HPDE6-E6E7 (cell line): Measurements from ENCODE around the gene ARV1.
"Not testable (repeated sequence)": the region's sequence is repeated elsewhere in the genome, so short reads cannot be mapped to it uniquely, and the experiment has no call there.

Source experiments
- DNase-seq: peaks from one replicate; pipeline ENCODE4 v3.0.0; 2011; ENCODE audit warnings: missing footprints; ENCODE audit errors: extremely low spot score

The ARV1 gene

DNA sequence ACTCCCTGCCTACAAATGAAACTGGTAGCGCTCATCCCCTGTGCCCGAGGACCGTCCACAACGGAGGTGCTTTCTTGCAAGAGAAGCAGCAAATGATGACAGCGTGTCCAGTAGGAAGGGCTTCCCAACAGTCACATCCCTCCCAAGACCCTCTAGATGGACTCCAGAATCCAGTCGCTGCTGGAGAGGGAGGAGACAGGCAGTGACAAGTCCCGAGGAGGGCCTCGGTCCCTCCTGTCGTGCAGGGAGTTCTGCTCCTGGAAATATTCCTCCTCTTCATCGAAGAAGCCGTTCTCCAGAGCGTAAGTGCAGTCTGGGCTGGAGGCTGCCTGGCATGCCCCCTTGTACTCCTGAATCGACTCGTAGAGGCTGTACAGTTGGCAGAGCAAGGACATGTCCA lies 40.8 kb downstream of the ARV1 start:
- DNase-seq = no peak

DNA sequence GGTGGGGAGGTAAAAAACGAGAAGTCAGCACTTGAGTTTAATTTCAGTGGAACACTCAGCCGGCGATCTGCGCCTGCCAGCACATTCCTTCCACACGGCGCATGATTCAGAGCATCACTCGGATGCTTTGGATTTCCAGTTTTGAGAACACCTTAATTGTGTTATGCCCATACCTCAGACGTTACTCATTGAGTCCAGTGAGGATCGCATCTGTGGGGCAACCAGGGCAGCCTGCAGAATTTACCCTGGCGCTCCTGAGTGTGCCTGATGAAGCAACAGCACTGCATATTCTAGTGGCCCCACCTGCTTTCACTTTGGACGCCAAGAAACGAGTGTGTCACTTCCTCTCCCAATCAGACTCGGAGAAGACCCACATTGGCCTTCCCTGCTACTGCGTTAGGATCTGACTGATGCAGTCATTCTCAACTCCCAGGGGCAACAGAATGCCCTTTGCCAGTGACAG lies 41.3 kb downstream of the ARV1 start:
- DNase-seq = no peak

DNA sequence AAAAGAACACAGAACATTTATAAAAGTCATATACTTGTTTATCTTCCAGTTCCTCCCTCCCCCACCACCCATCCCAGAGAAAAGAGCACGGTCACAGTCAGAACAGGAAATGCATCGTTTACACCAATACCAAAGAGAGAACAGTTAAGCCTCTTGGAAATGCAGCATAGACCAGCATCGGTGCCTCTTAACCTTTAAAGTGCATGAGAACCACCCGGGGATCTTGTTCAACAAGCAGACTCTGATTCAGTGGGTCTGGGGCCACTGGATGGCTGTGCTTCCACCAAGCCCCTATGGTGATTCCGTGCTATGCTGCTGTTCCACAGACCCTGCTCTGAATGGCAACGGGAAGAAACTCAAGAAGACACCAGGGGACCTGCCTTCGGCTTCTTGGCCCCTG lies 41.9 kb downstream of the ARV1 start:
- DNase-seq = no peak

DNA sequence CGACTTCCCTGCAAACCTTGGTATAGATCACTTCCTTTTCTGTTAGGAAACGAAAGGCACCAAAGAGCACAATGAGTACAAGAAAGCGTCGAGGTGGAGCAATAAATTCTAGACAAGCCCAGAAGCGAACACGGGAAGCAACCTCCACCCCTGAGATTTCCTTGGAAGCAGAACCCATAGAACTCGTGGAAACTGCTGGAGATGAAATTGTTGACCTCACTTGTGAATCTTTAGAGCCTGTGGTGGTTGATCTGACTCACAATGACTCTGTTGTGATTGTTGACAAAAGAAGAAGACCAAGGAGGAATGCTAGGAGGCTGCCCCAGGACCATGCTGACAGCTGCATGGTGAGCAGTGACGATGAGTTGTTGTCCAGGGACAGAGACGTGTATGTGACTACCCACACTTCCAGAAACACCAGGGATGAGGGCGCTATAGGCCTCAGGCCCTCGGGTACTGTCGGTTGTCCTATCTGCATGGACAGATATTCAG lies 42.7 kb downstream of the ARV1 start:
- DNase-seq = no peak

DNA sequence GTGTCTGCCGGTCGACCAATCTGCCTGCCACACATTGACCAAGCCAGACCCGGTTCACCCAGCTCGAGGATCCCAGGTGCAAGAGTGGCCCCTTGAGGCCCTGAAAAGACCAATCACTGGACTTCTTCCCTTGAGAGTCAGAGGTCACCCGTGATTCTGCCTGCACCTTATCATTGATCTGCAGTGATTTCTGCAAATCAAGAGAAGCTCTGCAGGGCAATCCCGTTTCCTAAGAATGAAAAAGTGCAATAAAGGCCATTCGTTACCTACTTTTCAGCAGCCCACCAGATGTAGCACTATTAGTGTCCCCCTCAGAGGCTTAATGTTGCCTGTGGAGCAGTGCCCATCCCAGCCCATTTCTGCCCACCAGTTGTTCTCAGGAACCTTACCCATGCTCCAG lies 43.6 kb downstream of the ARV1 start:
- DNase-seq = not testable (repeated sequence)

DNA sequence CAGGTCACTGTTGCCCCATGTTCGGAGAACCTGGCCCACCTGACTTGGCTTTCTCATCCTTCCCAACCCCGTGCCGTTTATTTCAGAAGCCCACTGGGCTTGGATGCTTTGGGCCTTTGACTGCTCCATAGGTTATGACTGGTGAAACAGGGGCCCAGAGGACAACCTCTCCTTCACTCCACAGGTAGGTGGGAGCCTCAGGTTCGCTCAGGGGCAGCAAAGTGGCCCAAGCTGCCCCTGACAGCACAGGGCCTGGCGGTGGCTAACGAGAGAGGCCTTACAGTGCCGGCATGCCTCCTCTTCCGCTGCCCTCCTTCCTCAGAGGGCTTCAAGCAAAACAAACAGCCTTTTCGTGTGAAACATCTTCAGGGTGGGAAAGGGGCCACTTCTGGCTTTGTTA lies 44.3 kb downstream of the ARV1 start:
- DNase-seq = no peak

DNA sequence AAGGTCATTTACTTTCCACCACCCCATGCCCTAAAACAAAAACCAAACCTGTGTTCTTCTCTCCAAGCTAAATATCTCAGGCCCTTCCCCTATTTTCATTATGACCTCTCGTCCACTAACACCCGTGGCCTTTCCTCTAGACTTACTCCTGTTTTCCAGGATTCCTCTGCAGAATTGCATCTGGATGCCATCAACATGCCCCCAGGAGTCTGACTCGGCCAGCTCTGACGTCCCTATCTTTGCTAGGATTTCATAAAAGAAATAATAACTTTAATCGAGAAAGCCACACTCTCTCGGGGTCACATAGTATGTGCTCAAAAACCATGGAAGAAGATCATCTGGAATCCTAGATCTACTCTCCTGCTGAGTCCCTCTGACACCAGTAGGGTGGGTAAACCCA lies 47.7 kb downstream of the ARV1 start:
- DNase-seq = no peak

DNA sequence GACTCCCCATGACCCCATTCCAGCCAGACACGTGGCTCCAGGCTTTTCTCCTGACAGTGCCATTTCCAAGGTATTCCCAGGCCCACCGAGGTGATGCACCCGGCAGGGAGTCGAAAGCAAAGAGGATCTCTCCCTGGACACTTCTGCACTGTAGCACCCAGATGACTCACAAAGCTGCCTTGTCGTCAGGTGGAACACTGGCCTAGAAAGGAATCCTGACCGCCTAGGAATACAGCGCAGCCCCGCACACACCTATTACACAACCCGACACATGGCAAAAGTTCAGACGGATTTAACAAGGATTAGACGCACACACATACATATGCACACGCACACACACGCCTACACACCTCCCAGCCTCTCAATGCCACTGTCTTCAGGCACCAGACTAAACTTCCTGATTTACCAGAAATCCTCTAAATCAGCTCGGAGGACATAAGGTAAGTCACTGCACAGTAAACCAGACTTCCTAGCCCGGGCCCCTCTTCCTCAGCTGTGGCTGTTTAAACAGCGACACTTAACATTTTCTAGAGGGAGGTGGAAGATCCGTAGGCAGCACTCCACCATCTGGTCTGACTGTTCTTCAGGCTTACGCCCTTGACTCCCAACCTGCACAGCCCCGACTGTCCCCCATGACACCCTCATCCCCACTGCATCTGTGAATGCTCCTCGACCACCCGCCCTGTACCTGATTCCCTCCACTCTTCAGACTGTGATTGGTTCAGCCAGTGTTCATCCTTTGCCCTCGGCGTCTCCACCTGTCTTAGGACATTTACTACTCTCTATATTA lies 48.4 kb downstream of the ARV1 start:
- no peak for DNase-seq

DNA sequence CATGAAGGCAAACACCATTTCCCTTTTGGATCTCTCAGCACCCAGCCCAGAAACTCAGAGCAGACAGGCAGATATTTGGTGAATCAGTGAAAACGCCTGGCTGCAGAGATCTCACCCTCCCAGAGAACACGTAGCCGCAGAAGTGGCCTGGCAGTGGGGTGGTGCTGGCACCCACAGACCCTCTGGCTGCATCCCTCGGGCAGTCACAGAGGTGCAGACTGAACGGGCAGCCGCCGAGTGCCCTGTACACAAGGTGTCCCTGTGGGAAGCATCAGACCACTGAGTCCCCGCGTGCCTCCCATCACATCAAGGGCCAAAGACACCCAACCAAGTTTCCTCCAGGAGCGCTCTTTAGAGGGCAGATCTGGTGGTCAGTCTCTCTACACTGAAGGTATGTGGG lies 49.1 kb downstream of the ARV1 start:
- no peak for DNase-seq

DNA sequence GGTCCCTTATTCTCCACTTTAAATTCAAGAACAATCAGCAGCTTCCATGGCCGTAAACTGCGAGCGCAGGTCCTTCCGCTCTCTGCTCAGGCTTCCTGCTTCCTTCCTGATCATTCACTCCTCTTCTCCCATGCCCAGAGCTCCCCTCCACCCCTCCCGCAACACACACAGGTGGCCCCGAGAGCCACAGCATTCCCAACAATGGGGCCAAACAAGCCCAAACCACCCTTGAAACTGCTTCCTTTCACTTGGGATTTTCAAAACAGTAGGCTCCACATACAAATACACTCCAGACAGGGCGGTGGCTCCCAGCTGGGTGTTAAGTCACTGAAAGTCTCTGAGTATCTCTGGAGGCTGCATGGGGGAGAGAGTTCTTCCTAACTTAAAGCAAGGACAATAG lies 49.8 kb downstream of the ARV1 start:
- DNase-seq = no peak

DNA sequence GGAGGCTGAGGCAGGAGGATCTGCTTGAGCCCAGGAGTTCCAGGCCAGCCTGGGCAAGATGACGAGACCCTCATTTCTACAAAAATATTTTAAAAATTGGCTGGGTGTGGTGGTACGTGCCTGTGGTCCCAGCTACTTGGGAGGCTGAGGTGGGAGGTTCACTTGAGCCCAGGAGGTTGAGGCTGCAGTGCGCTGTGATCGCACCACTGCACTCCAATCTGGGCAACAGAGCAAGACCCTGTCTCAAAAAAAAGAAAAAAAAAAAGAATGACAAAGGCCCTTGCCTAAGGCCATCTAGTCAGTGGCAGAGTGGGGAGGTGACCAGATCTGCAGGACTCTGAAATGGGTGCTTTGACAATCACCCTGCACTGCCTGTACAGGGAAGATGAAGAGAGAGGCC lies 50.4 kb downstream of the ARV1 start:
- DNase-seq = not testable (repeated sequence)

DNA sequence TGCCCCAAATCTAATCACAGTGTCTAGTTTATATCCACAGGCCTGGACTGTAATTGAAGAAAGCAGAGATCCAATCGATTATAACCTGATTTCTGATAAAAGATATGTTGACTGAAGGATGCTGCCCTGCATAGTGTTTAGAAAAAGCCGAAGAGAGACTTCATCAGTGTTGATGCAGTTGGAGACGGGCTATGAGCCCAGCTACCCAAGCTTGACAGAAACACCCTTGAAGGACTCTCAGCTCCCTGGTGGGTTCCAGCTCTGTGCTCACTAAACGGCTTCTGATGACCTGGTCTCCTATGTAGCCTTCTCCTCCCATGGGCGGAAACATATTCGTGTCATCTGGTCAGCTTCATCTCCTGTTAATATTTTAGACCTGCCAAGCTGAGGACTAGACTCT lies 50.9 kb downstream of the ARV1 start:
- DNase-seq = no peak

DNA sequence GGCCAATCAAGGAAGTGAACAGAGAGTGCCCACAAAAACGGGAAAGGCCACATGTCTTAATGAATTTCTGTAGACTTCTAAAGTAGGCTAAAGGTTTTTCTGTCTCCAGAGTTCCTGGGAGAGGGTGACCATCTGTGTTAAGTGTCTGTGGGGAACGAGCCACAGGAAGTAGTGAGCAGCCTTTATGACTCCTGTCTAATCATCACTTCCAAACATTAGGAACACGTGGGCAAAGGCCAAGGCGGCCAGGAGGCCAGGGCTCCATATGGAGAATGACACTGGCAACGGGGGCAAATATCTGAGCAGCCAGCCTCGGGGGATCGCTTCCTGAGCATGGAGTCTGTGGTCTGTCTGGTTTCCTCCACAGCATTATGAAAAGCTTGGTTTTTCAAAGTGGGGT lies 54.1 kb downstream of the ARV1 start:
- no peak for DNase-seq

DNA sequence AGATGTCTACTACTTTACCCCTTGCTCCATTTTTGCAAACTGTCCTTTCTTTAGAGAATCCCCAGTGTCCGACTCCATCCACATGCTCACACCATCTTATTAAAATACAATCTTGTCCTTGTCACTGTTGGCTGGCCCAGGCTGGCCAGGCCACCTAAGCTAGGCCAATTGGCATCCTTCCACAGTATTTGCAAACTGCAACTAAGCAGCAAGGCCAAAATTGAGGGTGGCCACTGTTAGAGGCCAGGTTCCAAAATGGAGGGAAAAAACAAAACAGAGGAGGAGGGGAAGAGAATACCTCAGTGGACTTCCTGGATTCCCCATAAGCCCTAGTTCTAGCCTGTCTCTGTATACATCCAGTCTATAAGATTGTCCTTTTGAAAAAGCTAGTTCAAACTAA lies 56.9 kb downstream of the ARV1 start:
- no peak for DNase-seq

DNA sequence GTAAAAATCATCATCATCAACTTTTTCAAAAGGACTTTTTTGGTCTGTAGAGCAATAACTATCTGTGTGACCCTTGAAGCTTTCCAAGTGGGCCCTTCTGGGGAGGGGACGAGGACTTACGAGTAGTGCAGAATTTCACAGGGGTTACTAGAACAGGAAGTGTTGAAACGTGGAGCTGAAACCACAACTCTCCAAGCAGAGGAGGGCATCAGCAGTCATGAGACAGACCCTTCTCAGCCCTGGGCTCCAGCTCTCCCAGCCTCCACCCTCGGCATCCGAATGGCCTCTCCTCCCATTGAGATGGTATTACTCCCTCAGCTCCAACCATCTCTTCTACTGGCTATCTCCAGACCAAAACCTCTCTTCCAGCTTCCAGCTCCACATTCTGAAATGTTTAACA lies 57.5 kb downstream of the ARV1 start:
- no peak for DNase-seq

DNA sequence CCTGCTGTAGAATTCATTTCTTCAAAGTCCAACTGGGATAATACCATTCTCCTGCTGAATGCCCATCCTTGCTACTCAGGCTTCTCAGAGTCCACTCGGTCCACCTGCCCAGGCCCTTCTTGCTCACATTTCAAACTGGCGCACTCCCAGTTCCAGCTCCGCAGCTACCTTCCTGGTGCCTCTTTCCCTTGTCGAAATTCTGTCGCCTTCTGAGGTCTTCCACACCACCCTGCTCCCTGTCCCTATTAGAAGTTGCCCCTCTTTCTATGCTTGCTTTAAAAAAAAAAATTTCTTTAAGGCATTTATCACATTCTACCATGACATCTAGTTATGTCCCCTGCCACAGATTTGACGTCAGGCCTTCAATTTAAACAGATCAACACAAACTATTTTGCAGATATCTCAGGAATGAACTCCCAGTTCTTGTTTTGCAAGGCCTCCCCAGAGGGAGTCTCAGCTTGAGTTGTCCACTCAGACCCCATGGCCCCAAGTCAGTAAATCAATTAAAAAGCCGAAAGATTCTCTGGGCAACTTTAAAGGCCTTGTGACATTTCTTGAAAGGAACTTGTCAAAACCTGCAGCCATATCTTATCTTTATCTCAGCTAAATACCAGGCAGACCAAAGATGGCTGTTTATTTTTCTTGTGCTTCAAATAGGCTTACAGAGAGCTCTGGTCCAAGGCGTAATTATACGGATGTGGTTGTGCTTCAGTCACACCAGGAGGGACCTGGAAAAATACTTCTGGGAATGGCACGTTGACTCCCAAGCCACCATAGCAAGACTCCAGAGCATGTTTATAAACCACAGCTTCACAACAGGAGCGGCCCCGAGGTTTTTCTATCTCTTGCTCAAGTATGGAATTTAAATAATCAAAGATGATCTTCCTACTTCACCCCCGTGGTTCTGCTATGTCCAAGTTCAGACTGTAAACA lies 59.0 kb downstream of the ARV1 start:
- no peak for DNase-seq

DNA sequence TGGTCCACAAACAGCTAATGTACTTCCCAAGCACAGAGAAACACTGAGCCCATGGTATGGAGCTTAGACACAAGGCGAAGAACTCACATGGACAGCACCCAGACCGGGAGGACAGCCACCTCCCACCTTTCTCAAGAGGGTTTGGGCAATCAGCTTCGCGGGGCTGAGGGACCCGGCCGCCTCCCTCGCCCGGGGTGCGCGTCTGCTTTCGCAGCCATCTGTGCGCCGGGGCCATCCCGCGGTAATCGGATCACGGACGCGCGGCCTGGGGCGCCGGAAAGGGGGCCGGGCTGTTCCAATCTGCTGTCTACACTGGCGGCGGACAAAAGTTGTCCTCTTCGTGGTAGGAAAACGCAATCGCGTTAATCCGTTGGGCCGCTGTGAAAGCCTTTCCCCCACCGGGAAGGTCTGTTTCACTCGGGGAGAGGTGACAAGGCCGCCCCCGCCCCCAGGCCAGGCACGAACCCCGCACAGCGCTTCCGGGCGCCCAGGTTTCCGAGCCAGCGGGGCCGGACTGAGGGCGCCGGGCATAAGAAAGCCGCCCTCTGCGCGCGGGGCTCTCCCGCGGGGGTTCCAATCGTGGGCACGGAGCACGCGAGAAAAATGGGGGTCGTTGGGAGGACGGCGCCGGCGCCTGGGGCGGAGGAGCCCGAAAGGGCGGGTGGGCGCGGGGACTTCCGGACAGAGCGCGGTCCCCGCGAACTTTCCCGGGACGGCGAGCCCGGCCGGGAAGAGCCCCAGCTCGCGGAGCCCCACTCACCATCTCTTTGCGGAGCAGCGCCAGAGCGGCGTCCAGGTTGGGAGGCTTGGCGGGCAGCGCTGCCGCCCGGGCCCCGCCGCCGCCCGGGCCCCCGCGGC lies 60.5 kb downstream of the ARV1 start:
- DNase-seq = no peak

DNA sequence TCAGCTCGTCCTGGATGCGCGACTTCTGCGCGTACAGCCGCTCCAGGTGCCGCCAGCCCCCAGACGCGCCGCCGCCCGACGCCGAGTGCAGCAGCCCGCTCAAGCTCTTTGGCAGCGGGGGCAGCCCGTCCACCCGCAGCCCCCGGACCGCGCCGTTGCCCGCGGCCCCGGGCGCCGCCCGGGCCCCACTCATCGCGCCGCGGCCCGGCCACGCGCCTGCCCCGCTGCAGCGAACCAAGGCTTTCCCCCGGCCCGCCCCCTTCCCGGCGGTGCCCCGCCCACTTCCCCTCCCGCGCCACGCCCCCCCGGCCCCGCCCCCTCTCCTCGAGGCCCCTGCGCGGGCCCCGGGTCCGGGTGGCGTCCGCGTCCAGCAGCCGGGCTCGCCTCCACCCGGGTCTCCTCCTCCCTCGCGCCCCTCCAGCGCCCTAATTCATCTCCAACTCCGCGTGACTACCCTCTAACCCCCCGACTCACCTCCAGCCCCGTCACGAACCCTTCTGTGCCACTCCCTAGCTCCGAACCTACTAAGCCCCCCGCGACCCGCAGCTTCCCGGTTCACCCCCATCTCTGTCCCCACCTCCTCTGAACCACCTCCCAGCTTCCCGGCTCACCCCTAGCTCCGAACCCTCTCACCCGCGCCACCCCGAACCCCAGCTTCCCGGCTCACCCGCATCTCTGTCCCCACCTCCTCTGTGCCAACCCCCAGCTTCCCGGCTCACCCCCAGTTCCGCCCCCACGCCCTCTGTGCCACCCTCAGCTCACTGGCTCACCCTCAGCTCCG lies 61.3 kb downstream of the ARV1 start, which contains the start of gene FAM89A:
TSS of gene FAM89A (minus strand) at position 236 of the 781 bp plus-strand sequence. CDS start at position 193, 43 bp downstream.
- no peak for DNase-seq

DNA sequence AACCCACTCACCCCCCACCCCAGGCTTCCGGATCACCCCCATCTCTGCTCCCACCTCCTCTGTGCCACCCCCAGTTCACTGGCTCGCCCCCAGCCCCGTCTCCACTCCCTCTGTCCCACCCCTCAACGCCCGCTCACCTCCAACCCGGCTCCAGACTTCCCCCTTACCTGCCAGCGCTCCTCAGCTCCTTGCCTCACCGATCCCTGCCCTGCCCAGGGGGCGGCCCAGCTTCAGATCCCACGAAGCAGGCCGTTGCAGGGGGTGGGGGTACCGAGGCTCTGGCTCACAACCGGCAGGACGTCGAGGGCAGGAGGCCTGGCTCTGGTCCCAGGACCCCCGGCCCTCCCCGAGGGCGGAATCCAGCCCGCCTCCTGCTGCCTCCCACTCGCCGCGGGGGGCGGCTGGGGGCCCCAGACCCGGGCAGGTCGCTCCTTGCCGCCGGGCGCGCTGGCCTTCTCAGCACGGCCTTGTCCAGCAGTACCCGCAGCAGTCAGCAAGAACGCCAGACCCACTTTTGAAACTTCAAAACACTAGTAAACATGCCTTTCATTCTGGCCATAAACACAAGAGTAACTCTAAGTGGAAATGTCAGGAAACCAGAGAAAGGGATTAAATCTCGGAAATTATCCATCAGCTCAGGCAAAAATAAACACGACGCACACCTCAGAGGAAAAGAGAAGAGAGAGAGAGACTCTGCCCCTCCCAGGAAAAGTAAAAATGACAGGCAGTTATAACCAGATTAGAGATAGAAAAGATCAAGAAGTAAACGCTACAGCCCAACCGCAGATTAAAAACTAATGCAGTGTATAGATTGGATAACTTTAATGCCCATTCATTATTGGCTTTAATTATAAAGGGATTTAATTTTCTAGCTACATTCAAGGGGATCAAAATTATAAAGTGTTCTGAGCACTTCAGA lies 62.2 kb downstream of the ARV1 start:
- no peak for DNase-seq
